Stimulated activated CD8-positive, alpha-beta memory T cell treated with anti-CD3 and anti-CD28 coated beads, Interleukin-12 subunit alpha, Interleukin-12 subunit beta, amount 100 ng/mL, for 24 hours (primary cell): ENCODE results near the gene MEIOB.
"Not testable (repeated sequence)": the region's sequence is repeated elsewhere in the genome, so short reads cannot be mapped to it uniquely, and the experiment has no call there.

ENCODE experiments used
- DNase-seq: peaks from one replicate; pipeline ENCODE4 v3.0.0-alpha.2; 2020; ENCODE audit errors: extremely low read depth

Gene MEIOB

DNA sequence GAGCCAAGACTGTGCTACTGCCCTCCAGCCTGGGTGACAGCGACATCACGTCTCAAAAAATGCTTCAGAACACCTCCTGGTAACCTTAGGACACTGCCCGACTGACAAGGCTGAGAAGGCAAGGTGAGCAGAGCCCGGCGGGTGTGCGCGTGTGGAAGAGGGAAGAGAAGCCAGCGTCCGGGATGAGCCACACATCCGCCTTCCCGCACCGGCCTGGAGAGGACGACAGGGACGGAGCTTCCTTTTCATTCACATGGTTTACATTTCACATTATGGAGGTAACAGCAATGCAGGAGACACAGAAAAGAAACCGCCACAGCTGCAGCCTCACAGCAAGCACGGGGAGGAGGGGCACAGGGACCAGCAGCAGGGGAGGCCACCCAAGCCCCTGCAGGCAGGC is 61.9 kb downstream of the MEIOB start:
- DNase-seq = no peak

- DNase-seq = no peak
Observed at GRCh38 chr16:1809281-1809801, 62.6 kb downstream of the MEIOB start.

- DNase-seq = no peak
Observed at GRCh38 chr16:1808691-1809090, 63.3 kb downstream of the MEIOB start.

- DNase-seq = no peak
Observed at GRCh38 chr16:1807626-1808025, 64.3 kb downstream of the MEIOB start.

DNA sequence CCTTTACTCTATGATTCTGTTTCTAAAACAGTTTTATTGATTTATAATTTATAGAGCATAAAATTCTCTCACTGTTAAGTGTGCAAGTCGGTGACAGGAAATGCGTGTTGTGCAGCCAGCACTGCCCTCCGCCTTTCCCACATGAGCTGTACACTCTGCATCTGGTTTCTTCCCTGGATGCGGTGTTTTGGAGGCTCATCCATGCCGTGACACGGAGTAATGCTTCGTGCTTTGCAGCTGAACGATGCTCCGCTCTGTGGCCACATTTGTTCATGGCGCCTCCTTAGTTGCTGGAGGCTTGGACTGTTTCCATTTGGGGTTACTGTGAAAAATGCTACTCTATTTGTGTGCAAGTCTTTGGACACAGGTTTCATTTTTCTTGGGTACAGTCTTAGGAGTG is 71.3 kb downstream of the MEIOB start:
- DNase-seq = no peak

GRCh38 chr16:1799263-1799662 is 72.7 kb downstream of the MEIOB start:
- DNase-seq = not testable (repeated sequence)

- no peak for DNase-seq
Observed at GRCh38 chr16:1794908-1795666, 76.9 kb downstream of the MEIOB start.

DNA sequence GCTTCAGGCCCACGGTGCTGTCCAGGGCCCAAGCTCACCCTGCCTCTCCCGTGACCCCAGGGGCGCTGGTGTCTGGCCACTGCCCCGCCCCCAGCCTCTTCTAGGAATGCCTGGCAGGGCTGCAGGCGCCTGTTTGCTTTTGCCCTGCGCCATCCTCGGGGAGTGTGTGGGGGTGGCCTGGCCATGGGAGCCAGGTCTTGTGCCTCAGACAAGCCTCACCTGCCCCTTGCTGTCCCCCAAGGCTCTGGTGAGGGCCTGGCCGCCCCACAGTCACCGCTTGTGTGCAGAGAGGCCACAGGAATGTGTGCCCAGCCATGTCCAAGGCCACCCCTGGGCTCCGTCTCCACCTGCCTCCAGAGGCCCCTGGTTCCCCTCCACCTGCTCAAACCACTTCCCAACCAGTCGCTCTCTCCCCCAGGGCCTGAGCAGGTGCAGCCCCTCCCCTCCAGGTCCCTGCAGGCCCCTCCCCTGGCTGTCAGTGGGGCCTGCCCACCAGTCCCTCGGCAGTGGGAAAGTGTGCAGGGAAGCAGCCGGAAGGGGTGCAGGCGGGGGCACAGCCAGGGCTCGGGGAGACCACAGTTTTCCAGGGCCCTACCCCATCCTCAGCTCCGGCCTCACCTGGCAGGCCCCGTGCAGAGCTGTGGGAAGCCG is 77.6 kb downstream of the MEIOB start:
- no peak for DNase-seq

DNA sequence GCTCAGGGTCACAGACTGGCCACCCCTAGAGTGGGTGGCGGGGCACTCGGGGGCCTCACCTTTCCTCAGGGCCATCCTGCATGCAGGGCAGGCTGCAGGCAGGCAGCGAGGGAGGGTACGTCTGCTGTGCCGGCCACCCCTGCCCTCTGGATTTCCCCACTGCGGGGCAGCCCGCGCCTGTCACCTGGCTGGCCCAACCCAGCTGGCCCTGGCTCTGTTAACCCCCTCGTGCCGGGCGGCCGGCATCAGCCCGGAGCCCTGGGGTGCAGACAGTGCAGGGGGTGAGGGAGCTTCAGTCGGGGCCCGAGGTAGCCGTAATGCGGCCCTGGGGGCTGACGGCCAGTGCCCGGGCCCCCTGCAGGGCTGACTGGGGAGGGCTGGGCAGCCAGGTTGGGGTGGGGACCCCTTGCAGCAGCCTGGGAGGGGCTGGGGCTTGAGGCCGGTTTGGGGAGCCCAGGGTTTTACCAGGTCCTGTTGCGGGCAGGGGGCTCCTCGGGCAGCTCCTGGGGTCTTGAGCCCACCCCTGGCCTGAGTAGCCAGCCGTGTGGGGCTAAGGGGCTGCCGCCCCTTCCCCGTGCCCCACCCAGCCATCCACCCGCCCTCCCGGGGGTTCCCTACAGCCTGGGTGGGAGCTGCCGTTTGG is 78.3 kb downstream of the MEIOB start, which contains the start of gene IGFALS:
Gene IGFALS (minus strand): TSS at position 128 of the 643 bp plus-strand sequence. CDS start 53 bp downstream, at position 75.
- no peak for DNase-seq

DNA sequence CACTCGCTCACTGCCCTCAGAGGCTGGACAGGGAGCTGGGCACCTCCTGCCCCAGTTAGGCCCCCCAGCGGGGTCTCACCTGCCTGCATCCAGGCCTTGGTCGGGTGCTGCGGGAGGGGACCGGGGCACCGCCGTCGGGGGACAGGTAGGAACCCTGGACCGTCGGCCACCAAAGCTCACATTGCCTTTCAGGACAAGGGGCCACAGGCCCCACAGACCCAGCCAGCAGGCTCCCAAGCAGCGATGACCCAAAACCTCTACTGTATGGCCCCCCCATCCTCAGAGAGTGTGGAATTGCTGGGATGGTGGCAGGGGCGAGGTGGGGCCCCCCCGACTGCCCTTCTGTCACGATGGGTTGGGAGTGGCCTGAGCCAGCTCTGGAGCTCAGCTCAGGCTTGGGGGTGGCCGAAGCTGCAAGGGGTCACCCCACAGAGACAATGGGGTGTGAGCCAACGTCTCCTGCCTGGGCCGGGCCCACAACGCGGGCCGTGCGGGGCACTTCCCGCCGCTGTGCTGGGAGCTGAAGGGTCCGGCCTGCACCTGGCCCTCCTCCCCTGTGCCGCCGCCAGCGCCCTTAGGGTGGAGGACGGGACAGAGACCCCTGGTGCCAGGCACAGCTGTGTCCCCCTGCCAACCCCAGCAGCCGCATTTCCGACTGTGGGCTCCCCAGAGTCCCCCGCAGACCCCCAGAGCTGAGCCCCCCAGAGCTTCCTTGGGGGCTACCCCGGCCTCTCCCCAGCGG is 79.0 kb downstream of the MEIOB start:
- no peak for DNase-seq

GRCh38 chr16:1791943-1792812 is 79.8 kb downstream of the MEIOB start:
- no peak for DNase-seq

- DNase-seq = no peak
Observed at GRCh38 chr16:1791256-1791942, 80.6 kb downstream of the MEIOB start.

DNA sequence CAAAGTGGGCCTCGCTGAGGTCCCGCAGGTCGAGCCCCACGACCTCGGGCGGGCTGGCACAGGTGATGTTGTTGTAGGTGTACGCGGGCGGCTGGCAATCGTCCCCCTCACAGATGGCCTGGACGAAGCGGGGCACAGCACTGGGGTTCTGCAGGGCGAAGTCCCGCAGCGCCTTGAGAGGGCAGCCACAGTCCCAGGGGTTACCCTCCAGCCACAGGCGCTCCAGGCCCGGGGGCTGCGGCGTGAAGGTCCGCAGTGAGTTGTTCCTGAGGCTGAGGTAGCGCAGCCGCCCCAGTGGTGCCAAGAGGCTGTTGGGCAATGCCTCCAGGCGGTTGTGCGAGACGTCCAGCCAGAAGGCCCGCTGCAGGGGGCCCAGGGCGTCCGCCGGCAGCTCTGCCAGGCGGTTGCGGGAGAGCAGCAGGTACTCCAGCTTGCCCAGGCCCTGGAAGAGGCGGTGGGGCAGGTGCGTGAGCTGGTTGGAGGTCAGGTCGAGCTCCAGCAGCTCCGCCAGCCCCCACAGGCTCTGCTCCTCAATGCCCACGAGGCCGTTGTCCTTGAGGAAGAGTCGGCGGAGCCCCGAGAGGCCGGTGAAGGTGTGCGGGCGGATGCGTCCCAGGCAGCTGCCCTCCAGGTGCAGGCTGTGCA is 81.2 kb downstream of the MEIOB start:
- DNase-seq = no peak

DNA sequence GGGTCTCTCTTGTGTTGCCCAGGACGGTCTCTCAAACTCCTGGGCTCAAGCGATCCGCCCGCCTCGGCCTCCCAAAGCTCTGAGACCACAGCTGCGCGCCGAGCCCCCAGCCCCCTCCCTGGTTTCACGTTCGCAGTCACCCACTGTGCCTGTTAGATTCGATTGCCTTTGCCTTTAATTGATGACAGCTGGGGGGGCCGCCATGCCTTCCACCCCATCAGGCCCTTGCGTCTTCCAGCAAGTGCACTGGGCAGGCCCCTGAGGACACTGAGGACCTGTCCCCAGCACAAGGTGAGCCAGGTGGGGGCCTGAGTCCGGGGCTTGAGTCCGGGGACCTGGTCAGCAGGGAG is 81.7 kb downstream of the MEIOB start:
- DNase-seq = no peak

GRCh38 chr16:1789643-1790045 is 82.3 kb downstream of the MEIOB start:
- DNase-seq = no peak

- no peak for DNase-seq
Observed at GRCh38 chr16:1788708-1789100, 83.3 kb downstream of the MEIOB start.

GRCh38 chr16:1788095-1788707 is 83.8 kb downstream of the MEIOB start:
- DNase-seq = no peak

GRCh38 chr16:1787322-1788094 is 84.5 kb downstream of the MEIOB start:
- no peak for DNase-seq

DNA sequence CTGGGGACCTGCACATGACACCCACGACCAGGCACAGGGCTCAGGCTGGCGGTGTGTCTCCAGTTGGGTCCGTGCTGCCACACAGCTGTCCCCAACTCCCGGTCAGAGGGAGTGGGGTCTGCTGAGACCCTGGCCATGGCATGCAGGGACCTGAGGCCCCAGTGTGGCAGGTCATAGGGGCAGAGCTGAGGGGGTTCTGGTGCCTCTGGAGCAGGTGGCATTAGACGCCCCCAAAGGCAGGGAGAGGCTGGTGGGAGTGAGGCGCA is 85.0 kb downstream of the MEIOB start:
- DNase-seq = no peak
